Activated CD8-positive, alpha-beta memory T cell treated with anti-CD3 and anti-CD28 coated beads, Interleukin-2, amount 50 U/mL, for 24 hours (primary cell): ENCODE measurements around the gene SPOCK3.
"Not testable (repeated sequence)": the region's sequence is repeated elsewhere in the genome, so short reads cannot be mapped to it uniquely, and the experiment has no call there.

ENCODE experiments used
- DNase-seq: peaks from one replicate; pipeline ENCODE4 v3.0.0-alpha.2; 2020; ENCODE audit errors: extremely low read depth

Gene SPOCK3

GRCh38 chr4:166957451-166957850 lies 276.8 kb downstream of the SPOCK3 start:
- no peak for DNase-seq

- no peak for DNase-seq
These were observed 277.8 kb downstream of the SPOCK3 start for GRCh38 chr4:166956484-166956883.

- DNase-seq, result no peak
These were observed 292.7 kb downstream of the SPOCK3 start for GRCh38 chr4:166941629-166942028.

- DNase-seq, result no peak
These were observed 303.8 kb downstream of the SPOCK3 start for GRCh38 chr4:166930464-166930863.

- no peak for DNase-seq
These were observed 309.9 kb downstream of the SPOCK3 start for GRCh38 chr4:166924424-166924823.

- no peak for DNase-seq
These were observed 320.4 kb downstream of the SPOCK3 start for GRCh38 chr4:166913926-166914325.

- no peak for DNase-seq
These were observed 330.9 kb downstream of the SPOCK3 start for GRCh38 chr4:166903408-166903807.

GRCh38 chr4:166902941-166903340 lies 331.4 kb downstream of the SPOCK3 start:
- DNase-seq, result no peak

- DNase-seq, result no peak
These were observed 338.0 kb downstream of the SPOCK3 start for GRCh38 chr4:166896254-166896653.

- no peak for DNase-seq
These were observed 338.5 kb downstream of the SPOCK3 start for GRCh38 chr4:166895771-166896170.

- DNase-seq, result no peak
These were observed 346.8 kb downstream of the SPOCK3 start for GRCh38 chr4:166887457-166887856.

GRCh38 chr4:166886718-166887117 lies 347.6 kb downstream of the SPOCK3 start:
- DNase-seq, result no peak

GRCh38 chr4:166882221-166882620 lies 352.1 kb downstream of the SPOCK3 start:
- DNase-seq, result no peak

- DNase-seq, result no peak
These were observed 358.5 kb downstream of the SPOCK3 start for GRCh38 chr4:166875821-166876220.

GRCh38 chr4:166862032-166862431 lies 372.3 kb downstream of the SPOCK3 start:
- no peak for DNase-seq

GRCh38 chr4:166850398-166850797 lies 383.9 kb downstream of the SPOCK3 start:
- not testable (repeated sequence) for DNase-seq

GRCh38 chr4:166846939-166847338 lies 387.4 kb downstream of the SPOCK3 start:
- no peak for DNase-seq

- DNase-seq, result no peak
These were observed 391.5 kb downstream of the SPOCK3 start for GRCh38 chr4:166842795-166843261.

GRCh38 chr4:166839615-166840251 lies 394.6 kb downstream of the SPOCK3 start:
- no peak for DNase-seq

- DNase-seq, result no peak
These were observed 395.2 kb downstream of the SPOCK3 start for GRCh38 chr4:166838975-166839614.

- no peak for DNase-seq
These were observed 397.4 kb downstream of the SPOCK3 start for GRCh38 chr4:166836865-166837264.

GRCh38 chr4:166827629-166828028 lies 406.7 kb downstream of the SPOCK3 start:
- DNase-seq, result no peak

- DNase-seq, result no peak
These were observed 407.1 kb downstream of the SPOCK3 start for GRCh38 chr4:166827167-166827566.

GRCh38 chr4:166823848-166824247 lies 410.4 kb downstream of the SPOCK3 start:
- DNase-seq, result no peak
